ENCODE results near the gene CRYAB. TPM values are rescaled to one million over a fixed set of nuclear protein-coding genes. Genes with fewer than 3 reads are reported as not detected.

The CRYAB gene
- total and polyA plus RNA-seq, 4 donors: 0.33 to 8.6 (median 3.6) TPM

GRCh38 chr11:111937844-111938243, 26.3 kb upstream of the CRYAB start:
- DNase-seq (ENCODE audit: low spot score): no peak
- no peaks in the 10 kb centered on the region for H3K27me3 ChIP-seq (ENCODE audit: control insufficient read depth in 4 of 4, insufficient read depth in 4 of 4, low read length in 3 of 4)
- H3K27ac ChIP-seq (ENCODE audit: low read depth in 1 of 2, low read length in 2 of 2): peak overlapping the region; percentile 74 to 85
- no peak overlapping the region for H3K4me3 ChIP-seq (ENCODE audit: low read depth in 1 of 3, low read length in 3 of 3)
- H3K36me3 ChIP-seq (ENCODE audit: control insufficient read depth in 4 of 4, insufficient read depth in 3 of 4, low read depth in 1 of 4, low read length in 3 of 4): no peaks in the 10 kb centered on the region
- TF ChIP-seq GABPA (IDR thresholded peaks at IDR 0.05 in 1 of 2, conservative IDR thresholded peaks at IDR 0.05 in 1 of 2): no peak
- no peak for TF ChIP-seq EGR1 (IDR thresholded peaks at IDR 0.05; ENCODE audit: low read depth in 2 of 2)
- no peak for TF ChIP-seq RXRA (IDR thresholded peaks at IDR 0.05)
- TF ChIP-seq, protein P1, sequence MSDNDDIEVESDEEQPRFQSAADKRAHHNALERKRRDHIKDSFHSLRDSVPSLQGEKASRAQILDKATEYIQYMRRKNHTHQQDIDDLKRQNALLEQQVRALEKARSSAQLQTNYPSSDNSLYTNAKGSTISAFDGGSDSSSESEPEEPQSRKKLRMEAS (IDR thresholded peaks at IDR 0.05): no peak
- TF ChIP-seq CTCF (IDR thresholded peaks at IDR 0.05; ENCODE audit: low read depth, low read length, missing input control): no peak
- TF ChIP-seq, protein P2, sequence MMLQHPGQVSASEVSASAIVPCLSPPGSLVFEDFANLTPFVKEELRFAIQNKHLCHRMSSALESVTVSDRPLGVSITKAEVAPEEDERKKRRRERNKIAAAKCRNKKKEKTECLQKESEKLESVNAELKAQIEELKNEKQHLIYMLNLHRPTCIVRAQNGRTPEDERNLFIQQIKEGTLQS (IDR thresholded peaks at IDR 0.05): no peak
- no peak for TF ChIP-seq HNF4A (conservative IDR thresholded peaks at IDR 0.05)
- TF ChIP-seq SP1 (IDR thresholded peaks at IDR 0.05): no peak
- no peak for TF ChIP-seq TAF1 (conservative IDR thresholded peaks at IDR 0.05)
- no peak for TF ChIP-seq HNF4G (IDR thresholded peaks at IDR 0.05)
- TF ChIP-seq NR2F2 (IDR thresholded peaks at IDR 0.05): no peak
- no peak for TF ChIP-seq FOXA1 (IDR thresholded peaks at IDR 0.05)
- TF ChIP-seq FOXA2 (IDR thresholded peaks at IDR 0.05): no peak
- TF ChIP-seq RAD21 (IDR thresholded peaks at IDR 0.05): no peak
- H3K4me1 ChIP-seq (ENCODE audit: control insufficient read depth in 4 of 4, insufficient read depth in 4 of 4, low read length in 3 of 4): peaks cover 10 to 45% (median 34%) of the 10 kb centered on the region in 4 donors
- H3K9ac ChIP-seq (ENCODE audit: low read depth in 1 of 2, low read length in 2 of 2): no peak overlapping the region
- H3K9me3 ChIP-seq (ENCODE audit: control insufficient read depth in 4 of 4, low read length in 3 of 4): no peaks in the 10 kb centered on the region
- 76% methylated on average over 7 of the region's 7 CpGs for WGBS

DNA sequence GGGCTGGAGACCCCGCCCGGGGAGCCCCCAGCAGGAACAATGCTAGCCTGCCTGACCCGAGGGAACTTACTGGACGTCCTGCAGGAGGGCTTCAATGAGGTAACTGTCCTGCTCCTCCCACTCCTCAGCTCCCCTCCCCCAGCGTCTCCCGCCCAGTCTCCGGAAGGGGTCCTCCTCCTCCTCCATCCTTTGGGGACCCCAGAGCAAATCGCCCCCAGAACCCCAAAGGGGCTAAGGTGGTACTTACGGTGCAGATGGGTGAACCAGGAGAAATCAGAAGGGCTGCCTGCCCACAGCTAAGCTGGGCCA, 25.8 kb upstream of the CRYAB start:
- no peak for DNase-seq (ENCODE audit: low spot score)
- no peaks in the 10 kb centered on the region for H3K36me3 ChIP-seq (ENCODE audit: control insufficient read depth in 4 of 4, insufficient read depth in 3 of 4, low read depth in 1 of 4, low read length in 3 of 4)
- H3K4me1 ChIP-seq (ENCODE audit: control insufficient read depth in 4 of 4, insufficient read depth in 4 of 4, low read length in 3 of 4): peaks cover 10 to 46% (median 34%) of the 10 kb centered on the region in 4 donors
- TF ChIP-seq RAD21 (IDR thresholded peaks at IDR 0.05) (no peak), CTCF (IDR thresholded peaks at IDR 0.05; ENCODE audit: low read depth, low read length, missing input control) (no peak), GABPA (IDR thresholded peaks at IDR 0.05 in 1 of 2, conservative IDR thresholded peaks at IDR 0.05 in 1 of 2) (no peak), SP1 (IDR thresholded peaks at IDR 0.05) (no peak), TAF1 (conservative IDR thresholded peaks at IDR 0.05) (no peak), HNF4A (conservative IDR thresholded peaks at IDR 0.05) (no peak), ZBTB33 (IDR thresholded peaks at IDR 0.05) (no peak), RXRA (IDR thresholded peaks at IDR 0.05) (no peak), EGR1 (IDR thresholded peaks at IDR 0.05; ENCODE audit: low read depth in 2 of 2) (no peak), JUND (IDR thresholded peaks at IDR 0.05) (no peak), FOXA2 (IDR thresholded peaks at IDR 0.05) (no peak), FOXA1 (IDR thresholded peaks at IDR 0.05) (no peak), HNF4G (IDR thresholded peaks at IDR 0.05) (no peak)
- TF ChIP-seq, protein P1 (IDR thresholded peaks at IDR 0.05): no peak
- TF ChIP-seq, protein P2 (IDR thresholded peaks at IDR 0.05): no peak
- peak overlapping the region; percentile 68 to 86 (median 86) for H3K4me3 ChIP-seq (ENCODE audit: low read depth in 1 of 3, low read length in 3 of 3)
- peak overlapping the region; percentile 74 to 85 for H3K27ac ChIP-seq (ENCODE audit: low read depth in 1 of 2, low read length in 2 of 2)
- no peaks in the 10 kb centered on the region for H3K27me3 ChIP-seq (ENCODE audit: control insufficient read depth in 4 of 4, insufficient read depth in 4 of 4, low read length in 3 of 4)
- no peaks in the 10 kb centered on the region for H3K9me3 ChIP-seq (ENCODE audit: control insufficient read depth in 4 of 4, low read length in 3 of 4)
- WGBS: 12% methylated on average over 9 of the region's 9 CpGs
- H3K9ac ChIP-seq (ENCODE audit: low read depth in 1 of 2, low read length in 2 of 2): peak overlapping the region in 1 of 2 donors; percentile 77
